Cardiac muscle cell (in vitro differentiated cells and primary cell): ENCODE measurements around the gene CHPF2. TPM values are rescaled to one million over a fixed set of nuclear protein-coding genes. Genes with fewer than 3 reads are reported as not detected.

ENCODE experiments used
- DNase-seq, 2 donors: peaks; one replicate each; pipeline versions ENCODE4 v3.0.0 to v3.0.0-alpha.2; 2010 to 2017; ENCODE audit warnings: low read depth in 1 of 2, low spot score in 1 of 2
- H3K27ac ChIP-seq: fragments of 200-600 bp; sonication (generic); 2 replicates; pipeline ENCODE4 v1.5.1; 2016
- H3K27me3 ChIP-seq: fragments of 200-600 bp; sonication (generic); 2 replicates; pipeline ENCODE4 v1.6.0; 2016; ENCODE audit warnings: control low read depth
- H3K36me3 ChIP-seq: fragments of 200-600 bp; sonication (generic); 2 replicates; pipeline ENCODE4 v1.5.1; 2016; ENCODE audit warnings: control low read depth
- H3K4me1 ChIP-seq: fragments of 200-600 bp; sonication (generic); 2 replicates; pipeline ENCODE4 v1.8.1; 2017; ENCODE audit warnings: low read depth, mild to moderate bottlenecking, mixed run types
- H3K4me3 ChIP-seq: fragments of 200-600 bp; sonication (generic); 2 replicates; pipeline ENCODE4 v1.5.1; 2016; ENCODE audit warnings: mild to moderate bottlenecking
- H3K9me3 ChIP-seq: fragments of 200-600 bp; sonication (generic); 2 replicates; pipeline ENCODE4 v1.5.1; 2017; ENCODE audit warnings: low read depth, mild to moderate bottlenecking, control low read depth
- polyA plus RNA-seq: library from polyadenylated mRNA; unstranded; fragments of >200 nt; fragmentation: Nextera tagmentation; extraction: Ambion mirVana; gene quantifications from 2 replicates; pipeline ENCODE4 v1.2.1, GENCODE V29; 2016
- total RNA-seq: library from RNA; depleted of rRNA; stranded (reverse); fragments of >200 nt; gene quantifications from 2 replicates; pipeline ENCODE4 v1.2.3, GENCODE V29; 2016
- TF ChIP-seq, protein P1 (sequence below): IDR thresholded peaks from 2 replicates; pipeline ENCODE4 v1.5.1; 2012; ENCODE audit warnings: low read depth, mild to moderate bottlenecking, low read length

Gene CHPF2
- total and polyA plus RNA-seq, 2 experiments from 2014 or later = 31.7 to 37.0 TPM

DNA sequence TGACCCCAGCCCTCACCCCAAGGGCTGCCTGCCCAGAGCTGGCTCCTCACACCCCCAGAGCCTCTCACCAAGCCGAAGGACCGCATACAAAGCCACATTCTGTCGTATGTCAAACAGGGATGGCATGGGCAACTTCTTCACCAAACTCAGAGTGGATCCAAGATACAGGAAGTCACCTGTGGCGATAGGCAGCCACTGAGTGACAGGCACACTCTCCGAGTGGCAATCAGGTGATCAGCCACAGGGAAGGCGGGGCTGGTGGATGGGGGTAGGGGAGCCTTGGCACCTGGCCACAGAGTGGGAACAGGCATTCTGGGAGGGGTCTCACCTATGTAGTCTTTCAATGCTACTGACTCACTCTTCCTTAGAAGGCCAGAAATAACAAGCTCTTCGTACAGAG, 38.1 kb upstream of the CHPF2 start:
- no peak for DNase-seq
- Histone ChIP-seq H3K27me3 (peaks cover 13% of the 10 kb centered on the region), H3K9me3 (no peaks in the 10 kb centered on the region), H3K36me3 (no peaks in the 10 kb centered on the region), H3K4me3 (no peak overlapping the region), H3K4me1 (no peaks in the 10 kb centered on the region), H3K27ac (no peak overlapping the region)
- TF ChIP-seq, protein P1, sequence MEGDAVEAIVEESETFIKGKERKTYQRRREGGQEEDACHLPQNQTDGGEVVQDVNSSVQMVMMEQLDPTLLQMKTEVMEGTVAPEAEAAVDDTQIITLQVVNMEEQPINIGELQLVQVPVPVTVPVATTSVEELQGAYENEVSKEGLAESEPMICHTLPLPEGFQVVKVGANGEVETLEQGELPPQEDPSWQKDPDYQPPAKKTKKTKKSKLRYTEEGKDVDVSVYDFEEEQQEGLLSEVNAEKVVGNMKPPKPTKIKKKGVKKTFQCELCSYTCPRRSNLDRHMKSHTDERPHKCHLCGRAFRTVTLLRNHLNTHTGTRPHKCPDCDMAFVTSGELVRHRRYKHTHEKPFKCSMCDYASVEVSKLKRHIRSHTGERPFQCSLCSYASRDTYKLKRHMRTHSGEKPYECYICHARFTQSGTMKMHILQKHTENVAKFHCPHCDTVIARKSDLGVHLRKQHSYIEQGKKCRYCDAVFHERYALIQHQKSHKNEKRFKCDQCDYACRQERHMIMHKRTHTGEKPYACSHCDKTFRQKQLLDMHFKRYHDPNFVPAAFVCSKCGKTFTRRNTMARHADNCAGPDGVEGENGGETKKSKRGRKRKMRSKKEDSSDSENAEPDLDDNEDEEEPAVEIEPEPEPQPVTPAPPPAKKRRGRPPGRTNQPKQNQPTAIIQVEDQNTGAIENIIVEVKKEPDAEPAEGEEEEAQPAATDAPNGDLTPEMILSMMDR = no peak

DNA sequence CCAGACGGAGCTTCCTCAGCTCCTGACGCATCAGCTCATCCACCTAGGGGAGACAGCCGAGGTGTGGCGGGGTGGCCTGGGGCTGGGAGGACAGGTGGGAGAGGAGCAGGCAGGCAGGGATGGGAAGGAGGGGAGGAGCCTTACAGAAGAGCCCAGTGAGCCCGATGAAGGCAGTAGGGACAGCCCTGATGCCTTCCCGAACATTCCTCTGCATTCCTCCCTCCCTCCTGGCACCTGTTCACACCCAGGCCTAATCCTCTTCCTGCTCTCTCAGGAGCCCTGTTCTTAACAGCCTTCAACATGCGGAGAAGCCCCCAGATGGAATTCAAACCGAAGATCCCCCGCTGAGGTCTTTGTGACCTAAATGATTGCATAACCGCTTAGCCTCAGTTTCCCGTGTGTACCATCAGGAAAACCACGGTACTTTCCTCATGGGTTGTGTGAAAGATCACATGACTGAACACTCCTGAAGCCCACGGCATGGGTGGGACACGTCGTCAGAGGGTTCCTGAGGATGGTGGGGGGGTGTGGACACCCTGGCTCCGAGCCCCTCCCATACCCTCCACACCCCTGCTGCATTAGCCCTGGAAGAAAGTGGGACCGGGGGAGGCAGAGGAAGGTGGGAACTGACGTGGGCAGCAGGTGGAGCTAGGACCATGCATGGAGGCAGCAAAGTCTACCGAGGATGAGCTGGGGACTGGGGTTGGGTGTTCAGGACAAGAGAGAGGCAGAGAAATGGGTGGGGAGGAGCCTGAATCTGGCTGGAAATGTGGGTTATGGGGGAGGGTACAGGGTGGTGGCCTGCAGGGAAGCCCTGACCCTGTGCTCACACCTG, 36.5 kb upstream of the CHPF2 start:
- Histone ChIP-seq H3K9me3 (no peaks in the 10 kb centered on the region), H3K27ac (no peak overlapping the region), H3K4me3 (no peak overlapping the region), H3K4me1 (no peaks in the 10 kb centered on the region), H3K36me3 (no peaks in the 10 kb centered on the region), H3K27me3 (peaks cover 9% of the 10 kb centered on the region)
- no peak for DNase-seq
- TF ChIP-seq, protein P1 = no peak

DNA sequence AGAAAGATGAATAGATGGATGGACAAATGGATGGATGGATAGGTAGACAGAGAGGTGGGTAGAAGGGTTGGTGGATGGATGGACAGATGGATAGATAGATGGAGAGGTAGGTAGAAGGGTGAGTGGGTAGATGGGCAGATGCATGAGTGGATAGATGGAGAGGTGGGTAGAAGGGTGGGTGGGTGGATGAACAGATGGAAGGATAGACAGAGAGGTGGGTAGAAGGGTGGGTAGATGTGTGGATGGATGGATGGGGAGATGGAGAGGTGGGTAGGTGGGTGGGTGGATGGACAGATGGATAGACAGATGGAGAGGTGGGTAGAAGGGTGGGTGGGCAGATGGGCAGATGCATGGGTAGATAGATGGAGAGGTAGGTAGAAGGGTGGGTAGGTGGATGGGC, 34.4 kb upstream of the CHPF2 start:
- no peaks in the 10 kb centered on the region for H3K9me3 ChIP-seq
- no peak for DNase-seq
- TF ChIP-seq, protein P1 = no peak
- H3K4me1 ChIP-seq = no peaks in the 10 kb centered on the region
- no peak overlapping the region for H3K4me3 ChIP-seq
- H3K36me3 ChIP-seq = no peaks in the 10 kb centered on the region
- H3K27me3 ChIP-seq = peaks cover 6% of the 10 kb centered on the region
- no peak overlapping the region for H3K27ac ChIP-seq

DNA sequence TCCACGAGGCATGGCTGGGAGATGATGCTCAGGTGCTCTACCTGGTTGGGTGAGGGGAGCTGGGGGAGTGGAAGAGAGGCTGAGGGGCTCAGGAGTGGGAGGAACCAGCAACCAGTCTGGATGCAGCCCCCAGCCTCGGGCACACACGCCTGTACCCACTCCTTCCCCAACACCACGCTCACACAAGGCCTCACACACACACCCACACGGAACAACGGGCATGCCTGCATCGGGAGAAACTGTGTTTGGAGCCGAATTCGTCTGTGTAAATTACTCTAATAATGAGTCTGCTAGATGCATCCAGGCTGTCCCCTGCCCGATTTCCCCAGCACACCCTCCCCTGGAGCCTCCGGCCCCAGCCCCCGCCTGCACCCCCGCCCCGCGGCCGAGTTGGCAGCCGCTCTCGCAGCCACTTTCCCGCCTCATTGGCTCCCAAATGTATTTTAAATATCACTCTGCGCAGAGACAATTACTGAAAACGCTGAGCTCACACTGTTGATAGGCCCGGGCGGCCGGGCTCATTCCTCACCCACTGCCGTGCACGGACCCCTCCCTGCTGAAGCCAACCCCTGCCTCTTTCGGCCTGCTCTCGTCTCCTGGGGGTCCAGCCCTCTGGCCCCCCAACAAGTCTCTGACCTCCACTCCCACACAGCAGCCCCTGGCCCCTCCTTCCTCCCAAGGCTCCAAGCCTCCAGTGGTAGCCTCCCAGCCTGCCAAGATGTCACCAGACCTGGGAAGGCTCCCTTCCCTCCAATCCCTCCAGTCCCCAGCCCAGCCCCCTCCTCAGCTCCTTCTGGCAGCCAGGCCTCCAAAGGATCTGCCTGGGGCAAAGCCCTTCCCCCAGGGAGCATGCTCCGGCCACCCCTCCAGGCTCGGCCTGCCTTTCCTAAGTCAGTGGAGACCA, 33.1 kb upstream of the CHPF2 start:
- H3K9me3 ChIP-seq = no peaks in the 10 kb centered on the region
- TF ChIP-seq, protein P1 = no peak
- no peak for DNase-seq

DNA sequence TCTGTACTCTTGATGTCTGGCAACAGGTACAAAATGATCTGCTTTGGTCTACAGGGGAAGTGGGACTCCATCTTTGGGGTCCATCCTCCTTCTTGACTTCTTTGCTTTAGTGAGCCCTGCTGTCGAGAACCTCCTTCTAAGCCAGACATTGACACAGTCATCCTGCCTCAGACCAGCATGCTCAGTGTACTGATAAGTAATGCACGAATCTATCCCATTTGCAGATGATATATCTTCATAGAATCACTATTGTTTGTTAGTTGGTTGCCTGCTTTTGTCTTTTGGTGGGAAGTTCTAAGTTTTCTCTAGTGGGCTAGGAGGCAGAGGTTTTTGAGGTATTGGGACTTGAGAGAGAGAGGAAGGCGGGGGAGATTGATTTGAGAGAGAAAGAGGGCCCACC, 30.9 kb upstream of the CHPF2 start:
- TF ChIP-seq, protein P1 = no peak
- no peaks in the 10 kb centered on the region for H3K36me3 ChIP-seq
- H3K4me3 ChIP-seq = no peak overlapping the region
- no peaks in the 10 kb centered on the region for H3K9me3 ChIP-seq
- no peak for DNase-seq
- H3K27me3 ChIP-seq = no peaks in the 10 kb centered on the region
- no peak overlapping the region for H3K27ac ChIP-seq
- no peaks in the 10 kb centered on the region for H3K4me1 ChIP-seq

More for the DNA sequence above, 33.1 kb upstream of the CHPF2 start:
- Histone ChIP-seq H3K36me3 (no peaks in the 10 kb centered on the region), H3K4me1 (no peaks in the 10 kb centered on the region), H3K27ac (no peak overlapping the region), H3K4me3 (no peak overlapping the region), H3K27me3 (peaks cover 6% of the 10 kb centered on the region)
